Measurements from ENCODE around the gene STAT6. TPM values are rescaled to one million over a fixed set of nuclear protein-coding genes. Genes with fewer than 3 reads are reported as not detected.
"Not testable (repeated sequence)": the region's sequence is repeated elsewhere in the genome, so short reads cannot be mapped to it uniquely, and the experiment has no call there.

The STAT6 gene
- total and polyA plus RNA-seq, 2 experiments from 2014 or later: 78.9 to 80.0 TPM

DNA sequence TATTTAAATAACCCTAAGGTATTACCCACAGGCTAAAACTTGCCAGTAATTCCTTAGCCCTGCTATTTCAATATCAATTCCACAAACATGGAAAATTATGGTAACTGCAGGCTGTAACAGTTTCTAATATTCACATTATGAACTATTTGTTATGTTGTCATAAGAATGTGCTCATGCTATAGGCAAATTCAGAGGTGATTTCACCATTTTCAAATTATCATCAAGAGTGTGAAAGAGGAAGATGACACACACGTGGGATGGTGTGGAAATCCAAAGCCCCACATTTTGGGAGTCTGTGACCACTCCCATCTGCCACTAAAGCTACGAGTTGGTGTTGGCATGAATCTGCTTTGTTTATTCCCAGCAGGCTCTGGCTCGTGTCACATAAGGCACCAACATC, 55.3 kb downstream of the STAT6 start:
- 79% methylated on average over 3 of the region's 3 CpGs for WGBS (ENCODE audit: low lambda C conversion rate, missing lambda C conversion rate)
- no peaks in the 10 kb centered on the region for H3K27me3 ChIP-seq
- H3K36me3 ChIP-seq (replicated peaks; ENCODE audit: insufficient read depth, low read depth): no peaks in the 10 kb centered on the region
- DNase-seq (ENCODE audit: low spot score): no peak
- H2AFZ ChIP-seq: no peak overlapping the region
- no peak overlapping the region for H3K27ac ChIP-seq
- H4K20me1 ChIP-seq (ENCODE audit: insufficient read depth, poor library complexity, severe bottlenecking): no peaks in the 10 kb centered on the region
- no peaks in the 10 kb centered on the region for H3K4me1 ChIP-seq (ENCODE audit: insufficient read depth)
- H3K4me3 ChIP-seq: no peak overlapping the region
- H3K9me2 ChIP-seq (replicated peaks; ENCODE audit: insufficient read depth): no peaks in the 10 kb centered on the region
- no peaks in the 10 kb centered on the region for H3K9me3 ChIP-seq (ENCODE audit: low read depth)
- H3K4me2 ChIP-seq: no peak overlapping the region
- no peaks in the 10 kb centered on the region for H3K79me2 ChIP-seq
- TF ChIP-seq EZH2 (IDR thresholded peaks at IDR 0.05; ENCODE audit: borderline replicate concordance) (no peak), EZH2phosphoT487 (IDR thresholded peaks at IDR 0.05; ENCODE audit: low read depth, severe bottlenecking, unreplicated experiment) (no peak)
- TF ChIP-seq, protein P1, sequence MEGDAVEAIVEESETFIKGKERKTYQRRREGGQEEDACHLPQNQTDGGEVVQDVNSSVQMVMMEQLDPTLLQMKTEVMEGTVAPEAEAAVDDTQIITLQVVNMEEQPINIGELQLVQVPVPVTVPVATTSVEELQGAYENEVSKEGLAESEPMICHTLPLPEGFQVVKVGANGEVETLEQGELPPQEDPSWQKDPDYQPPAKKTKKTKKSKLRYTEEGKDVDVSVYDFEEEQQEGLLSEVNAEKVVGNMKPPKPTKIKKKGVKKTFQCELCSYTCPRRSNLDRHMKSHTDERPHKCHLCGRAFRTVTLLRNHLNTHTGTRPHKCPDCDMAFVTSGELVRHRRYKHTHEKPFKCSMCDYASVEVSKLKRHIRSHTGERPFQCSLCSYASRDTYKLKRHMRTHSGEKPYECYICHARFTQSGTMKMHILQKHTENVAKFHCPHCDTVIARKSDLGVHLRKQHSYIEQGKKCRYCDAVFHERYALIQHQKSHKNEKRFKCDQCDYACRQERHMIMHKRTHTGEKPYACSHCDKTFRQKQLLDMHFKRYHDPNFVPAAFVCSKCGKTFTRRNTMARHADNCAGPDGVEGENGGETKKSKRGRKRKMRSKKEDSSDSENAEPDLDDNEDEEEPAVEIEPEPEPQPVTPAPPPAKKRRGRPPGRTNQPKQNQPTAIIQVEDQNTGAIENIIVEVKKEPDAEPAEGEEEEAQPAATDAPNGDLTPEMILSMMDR (IDR thresholded peaks at IDR 0.05; ENCODE audit: poor library complexity): no peak

DNA sequence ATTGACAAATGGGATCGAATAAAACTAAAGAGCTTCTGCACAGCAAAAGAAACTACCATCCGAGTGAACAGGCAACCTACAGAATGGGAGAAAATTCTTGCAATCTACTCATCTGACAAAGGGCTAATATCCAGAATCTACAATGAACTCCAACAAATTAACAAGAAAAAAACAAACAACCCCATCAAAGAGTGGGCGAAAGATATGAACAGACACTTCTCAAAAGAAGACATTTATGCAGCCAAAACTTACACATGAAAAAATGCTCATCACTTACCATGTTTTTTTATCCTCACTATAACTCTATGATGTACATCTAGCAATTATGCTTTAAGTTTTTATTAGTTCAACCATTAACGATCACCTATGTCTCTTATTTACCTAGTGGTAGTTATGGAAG, 57.3 kb downstream of the STAT6 start:
- not testable (repeated sequence) for H3K27me3 ChIP-seq; H3K79me2 ChIP-seq; H3K4me2 ChIP-seq; H4K20me1 ChIP-seq (ENCODE audit: insufficient read depth, poor library complexity, severe bottlenecking); H3K9me2 ChIP-seq (replicated peaks; ENCODE audit: insufficient read depth); H3K27ac ChIP-seq; H3K4me3 ChIP-seq; H3K9me3 ChIP-seq (ENCODE audit: low read depth); H3K4me1 ChIP-seq (ENCODE audit: insufficient read depth); H3K36me3 ChIP-seq (replicated peaks; ENCODE audit: insufficient read depth, low read depth); H2AFZ ChIP-seq; DNase-seq (ENCODE audit: low spot score)
- WGBS (ENCODE audit: low lambda C conversion rate, missing lambda C conversion rate): 94% methylated on average over 4 of the region's 4 CpGs

DNA sequence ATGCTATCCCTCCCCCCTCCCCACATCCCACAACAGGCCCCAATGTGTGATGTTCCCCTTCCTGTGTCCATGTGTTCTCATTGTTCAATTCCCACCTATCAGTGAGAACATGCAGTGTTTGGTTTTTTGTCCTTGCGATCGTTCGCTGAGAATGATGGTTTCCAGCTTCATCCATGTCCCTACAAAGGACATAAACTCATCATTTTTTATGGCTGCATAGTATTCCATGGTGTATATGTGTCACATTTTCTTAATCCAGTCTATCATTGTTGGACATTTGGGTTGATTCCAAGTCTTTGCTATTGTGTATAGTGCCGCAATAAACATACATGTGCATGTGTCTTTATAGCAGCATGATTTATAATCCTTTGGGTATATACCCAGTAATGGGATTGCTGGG, 58.0 kb downstream of the STAT6 start:
- H3K4me2 ChIP-seq; H3K27ac ChIP-seq; H2AFZ ChIP-seq; H3K4me1 ChIP-seq (ENCODE audit: insufficient read depth); H3K4me3 ChIP-seq; H3K9me2 ChIP-seq (replicated peaks; ENCODE audit: insufficient read depth); H3K9me3 ChIP-seq (ENCODE audit: low read depth); H4K20me1 ChIP-seq (ENCODE audit: insufficient read depth, poor library complexity, severe bottlenecking); H3K79me2 ChIP-seq; DNase-seq (ENCODE audit: low spot score); H3K36me3 ChIP-seq (replicated peaks; ENCODE audit: insufficient read depth, low read depth); H3K27me3 ChIP-seq: not testable (repeated sequence)
- 93% methylated on average over 4 of the region's 4 CpGs for WGBS (ENCODE audit: low lambda C conversion rate, missing lambda C conversion rate)

DNA sequence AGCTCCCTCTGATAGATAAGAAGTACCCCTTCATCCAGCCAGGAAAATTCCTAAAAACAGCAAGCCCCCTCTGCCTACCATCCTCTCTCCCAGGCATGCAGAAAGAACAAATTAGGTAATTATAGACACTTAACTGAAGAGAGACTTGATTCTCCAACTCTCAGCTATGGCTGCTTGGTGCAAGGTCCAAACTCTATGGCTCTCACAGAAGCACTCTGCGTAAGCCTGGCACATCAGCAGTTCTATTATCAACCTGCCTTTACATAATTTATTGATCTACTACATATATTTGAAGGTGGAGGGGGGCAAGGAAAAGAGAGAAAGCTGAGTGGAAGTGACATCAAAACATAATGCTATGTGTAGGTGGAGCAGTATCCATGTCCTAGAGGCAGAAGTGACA, 60.2 kb downstream of the STAT6 start:
- no peaks in the 10 kb centered on the region for H3K9me2 ChIP-seq (replicated peaks; ENCODE audit: insufficient read depth)
- H3K4me1 ChIP-seq (ENCODE audit: insufficient read depth): no peaks in the 10 kb centered on the region
- 97% methylated on average over 1 of the region's 1 CpG for WGBS (ENCODE audit: low lambda C conversion rate, missing lambda C conversion rate)
- no peak for DNase-seq (ENCODE audit: low spot score)
- H3K36me3 ChIP-seq (replicated peaks; ENCODE audit: insufficient read depth, low read depth): no peaks in the 10 kb centered on the region
- no peak for TF ChIP-seq EZH2 (IDR thresholded peaks at IDR 0.05; ENCODE audit: borderline replicate concordance)
- no peak for TF ChIP-seq EZH2phosphoT487 (IDR thresholded peaks at IDR 0.05; ENCODE audit: low read depth, severe bottlenecking, unreplicated experiment)
- TF ChIP-seq, protein P1 (IDR thresholded peaks at IDR 0.05; ENCODE audit: poor library complexity): no peak
- H4K20me1 ChIP-seq (ENCODE audit: insufficient read depth, poor library complexity, severe bottlenecking): no peaks in the 10 kb centered on the region
- no peaks in the 10 kb centered on the region for H3K9me3 ChIP-seq (ENCODE audit: low read depth)
- no peak overlapping the region for H3K4me3 ChIP-seq
- no peak overlapping the region for H2AFZ ChIP-seq
- no peak overlapping the region for H3K27ac ChIP-seq
- peaks cover 2% of the 10 kb centered on the region for H3K79me2 ChIP-seq
- H3K4me2 ChIP-seq: peak overlapping the region; percentile 73
- no peaks in the 10 kb centered on the region for H3K27me3 ChIP-seq

DNA sequence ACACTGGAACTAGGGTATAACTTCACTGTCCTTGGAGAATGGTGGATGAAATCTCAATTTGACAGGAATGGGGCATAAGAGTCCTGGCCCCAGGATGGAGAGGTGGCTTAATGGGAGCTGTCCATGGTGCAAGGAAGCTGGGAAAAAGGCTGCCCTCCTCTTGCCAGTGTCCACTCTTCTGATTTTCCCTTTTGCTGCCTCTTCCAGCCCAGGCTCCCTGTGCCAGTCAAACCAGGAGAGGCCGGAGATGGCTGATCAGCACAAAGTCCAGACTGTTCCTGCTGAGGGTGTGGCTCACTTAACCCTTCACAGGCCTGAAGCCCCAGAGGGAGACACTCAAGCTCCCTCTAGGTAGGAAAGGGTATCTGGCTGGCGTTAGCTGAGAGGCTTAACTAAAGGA, 61.3 kb downstream of the STAT6 start, which contains the start of gene MYO1A:
Gene MYO1A (minus strand): TSS at position 240 of the 400 bp plus-strand sequence. CDS start 1,806 bp downstream, outside the sequence.
- DNase-seq (ENCODE audit: low spot score): peak; percentile 51
- no peak within 1 kb of the TSS for H3K4me3 ChIP-seq

More for the DNA sequence above, 61.3 kb downstream of the STAT6 start, which contains the start of gene MYO1A:
- H3K9me2 ChIP-seq (replicated peaks; ENCODE audit: insufficient read depth): no peaks in the 10 kb centered on the region
- WGBS (ENCODE audit: low lambda C conversion rate, missing lambda C conversion rate): 22% methylated on average over 2 of the region's 2 CpGs
- no peaks in the 10 kb centered on the region for H3K4me1 ChIP-seq (ENCODE audit: insufficient read depth)
- H2AFZ ChIP-seq: no peak within 1 kb of the TSS
- H3K4me2 ChIP-seq: peak within 1 kb of the TSS; percentile 73
- TF ChIP-seq EZH2 (IDR thresholded peaks at IDR 0.05; ENCODE audit: borderline replicate concordance): no peak
- TF ChIP-seq EZH2phosphoT487 (IDR thresholded peaks at IDR 0.05; ENCODE audit: low read depth, severe bottlenecking, unreplicated experiment): no peak
- TF ChIP-seq, protein P1 (IDR thresholded peaks at IDR 0.05; ENCODE audit: poor library complexity): no peak
- peaks cover 2% of the 10 kb centered on the region for H3K79me2 ChIP-seq
- no peaks in the 10 kb centered on the region for H3K27me3 ChIP-seq
- no peaks in the 10 kb centered on the region for H4K20me1 ChIP-seq (ENCODE audit: insufficient read depth, poor library complexity, severe bottlenecking)
- no peaks in the 10 kb centered on the region for H3K9me3 ChIP-seq (ENCODE audit: low read depth)
- H3K36me3 ChIP-seq (replicated peaks; ENCODE audit: insufficient read depth, low read depth): no peaks in the 10 kb centered on the region
- H3K27ac ChIP-seq: peak within 1 kb of the TSS; percentile 71

Data from hepatocyte (in vitro differentiated cells).